Measurements from ENCODE around the gene ZNF3.

The ZNF3 gene

GRCh38 chr7:100069991-100070390 is 11.5 kb downstream of the ZNF3 start:
- in situ Hi-C loops (cut with HindIII; ENCODE audit: low sequenced_read_pairs): no loop called here

GRCh38 chr7:100066953-100067352 is 14.6 kb downstream of the ZNF3 start:
- in situ Hi-C loops (cut with HindIII; ENCODE audit: low sequenced_read_pairs): no loop called here
- TF ChIP-seq CTCF (IDR thresholded peaks at IDR 0.05; ENCODE audit: low read depth, low read length, missing control alignments): no peak
- DNase-seq (ENCODE audit: low read depth): no peak
- no peak overlapping the region for H3K4me3 ChIP-seq (ENCODE audit: low read depth, low read length)

More at GRCh38 chr7:100069991-100070390, 11.5 kb downstream of the ZNF3 start:
- no peak overlapping the region for H3K4me3 ChIP-seq (ENCODE audit: low read depth, low read length)
- no peak for TF ChIP-seq CTCF (IDR thresholded peaks at IDR 0.05; ENCODE audit: low read depth, low read length, missing control alignments)
- no peak for DNase-seq (ENCODE audit: low read depth)

- no peak for TF ChIP-seq CTCF (IDR thresholded peaks at IDR 0.05; ENCODE audit: low read depth, low read length, missing control alignments)
- DNase-seq (ENCODE audit: low read depth): peak; percentile 84
- in situ Hi-C loops (cut with HindIII; ENCODE audit: low sequenced_read_pairs): no loop called here
- H3K4me3 ChIP-seq (ENCODE audit: low read depth, low read length): no peak overlapping the region
Observed at GRCh38 chr7:100065452-100066186, 15.9 kb downstream of the ZNF3 start.

GRCh38 chr7:100064162-100064561 is 17.4 kb downstream of the ZNF3 start:
- no peak overlapping the region for H3K4me3 ChIP-seq (ENCODE audit: low read depth, low read length)
- in situ Hi-C loops (cut with HindIII; ENCODE audit: low sequenced_read_pairs): no loop called here
- no peak for TF ChIP-seq CTCF (IDR thresholded peaks at IDR 0.05; ENCODE audit: low read depth, low read length, missing control alignments)
- DNase-seq (ENCODE audit: low read depth): no peak

- no peak for TF ChIP-seq CTCF (IDR thresholded peaks at IDR 0.05; ENCODE audit: low read depth, low read length, missing control alignments)
- in situ Hi-C loops (cut with HindIII; ENCODE audit: low sequenced_read_pairs): no loop called here
- H3K4me3 ChIP-seq (ENCODE audit: low read depth, low read length): no peak overlapping the region
- DNase-seq (ENCODE audit: low read depth): no peak
Observed at GRCh38 chr7:100063376-100063775, 18.1 kb downstream of the ZNF3 start.

GRCh38 chr7:100061518-100062193 is 19.9 kb downstream of the ZNF3 start:
- no peak overlapping the region for H3K4me3 ChIP-seq (ENCODE audit: low read depth, low read length)
- in situ Hi-C loops (cut with HindIII; ENCODE audit: low sequenced_read_pairs): no loop called here
- DNase-seq (ENCODE audit: low read depth): no peak
- no peak for TF ChIP-seq CTCF (IDR thresholded peaks at IDR 0.05; ENCODE audit: low read depth, low read length, missing control alignments)
